G401.6 (cell line): ENCODE results near the gene CCL23.
"Not testable (repeated sequence)": the region's sequence is repeated elsewhere in the genome, so short reads cannot be mapped to it uniquely, and the experiment has no call there.

Experiments used
- FAIRE-seq: peaks from 2 replicates; lab custom pipeline; 2012; peaks lifted over from hg19 to GRCh38; lab: Jason Lieb, UNC

The CCL23 gene, protein sequence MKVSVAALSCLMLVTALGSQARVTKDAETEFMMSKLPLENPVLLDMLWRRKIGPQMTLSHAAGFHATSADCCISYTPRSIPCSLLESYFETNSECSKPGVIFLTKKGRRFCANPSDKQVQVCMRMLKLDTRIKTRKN

DNA sequence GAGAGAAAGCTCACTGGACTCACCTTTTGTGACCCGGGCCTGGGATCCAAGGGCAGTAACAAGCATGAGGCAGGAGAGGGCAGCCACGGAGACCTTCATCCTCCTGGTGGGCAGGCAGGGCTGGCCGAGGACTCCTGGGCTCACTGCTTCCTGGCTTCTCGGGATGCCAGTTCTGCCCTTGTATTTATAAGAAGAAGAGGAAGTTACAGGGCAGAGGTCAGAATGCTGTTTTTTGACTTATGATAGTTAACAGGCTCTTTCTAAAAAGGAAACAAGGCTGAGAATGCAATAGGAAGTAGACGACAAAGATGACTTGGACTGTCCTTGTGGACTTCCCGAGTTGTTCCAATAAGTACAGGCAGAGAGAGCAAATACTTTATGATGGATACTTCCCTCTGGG, at the start of gene CCL23:
TSS of gene CCL23 (minus strand) at position 174 of the 400 bp plus-strand sequence. CDS start at position 99, 75 bp downstream.
- no peak for FAIRE-seq

DNA sequence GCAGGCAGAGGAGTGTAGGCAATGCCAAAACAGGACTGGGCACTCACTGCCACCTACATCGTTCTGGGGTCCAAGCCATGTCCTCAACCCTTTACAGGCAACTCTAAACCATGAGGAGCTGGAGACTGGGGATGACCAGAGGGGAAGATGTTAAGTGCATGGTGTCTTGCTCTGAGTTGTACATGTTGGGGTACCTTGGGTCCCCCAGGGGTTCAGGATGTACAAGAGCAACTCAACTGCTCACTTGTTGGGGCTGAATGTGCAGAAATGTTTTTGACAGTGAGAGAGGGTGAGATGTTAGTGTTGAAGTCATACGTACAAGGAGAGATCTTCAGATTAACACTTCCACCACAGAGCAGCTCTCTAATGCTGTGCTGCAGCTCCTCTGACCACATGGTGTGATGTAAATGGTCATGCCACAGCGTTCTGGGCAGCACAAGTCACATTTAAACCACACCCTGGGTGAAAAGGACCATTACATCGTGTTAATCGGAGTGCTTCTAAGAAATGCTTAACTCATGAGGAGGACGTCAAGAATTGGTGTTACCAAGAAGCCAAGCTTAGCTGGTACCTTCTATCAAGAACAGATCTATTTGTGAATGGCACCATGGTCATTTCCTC, 48.7 kb upstream of the CCL23 start:
- no peak for FAIRE-seq

DNA sequence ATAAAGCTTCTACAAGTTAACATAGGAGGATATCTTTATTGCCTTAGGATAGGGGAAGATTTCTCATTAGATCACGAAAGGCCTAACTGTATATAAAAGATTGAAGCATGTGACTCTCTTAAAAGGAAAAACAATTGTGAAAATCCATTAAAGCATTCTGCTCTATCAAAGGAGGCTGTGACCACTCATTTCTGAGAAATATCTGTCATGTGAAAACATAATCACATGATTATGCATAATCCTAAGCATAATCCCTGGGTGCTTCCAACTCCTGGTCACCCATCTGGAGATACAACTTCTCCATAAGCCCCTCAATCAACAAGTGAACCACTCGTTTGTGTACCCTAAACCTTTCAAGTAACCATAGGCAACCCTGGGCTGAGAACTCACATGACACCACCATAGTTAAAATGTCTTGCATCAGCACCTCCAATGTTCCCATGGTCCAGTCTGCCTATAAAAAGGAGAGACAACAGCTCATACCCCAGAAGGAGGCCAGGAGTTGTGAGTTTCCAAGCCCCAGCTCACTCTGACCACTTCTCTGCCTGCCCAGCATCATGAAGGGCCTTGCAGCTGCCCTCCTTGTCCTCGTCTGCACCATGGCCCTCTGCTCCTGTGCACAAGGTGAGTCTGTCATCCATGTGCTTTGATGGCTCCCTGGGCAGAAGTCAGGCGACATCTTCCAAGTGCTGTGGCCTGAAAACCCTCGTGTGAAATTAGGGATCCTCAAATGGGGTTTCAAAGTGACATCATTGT, 46.2 kb upstream of the CCL23 start, which contains the start of gene CCL18:
TSS of gene CCL18 (plus strand) at position 487 of the 756 bp plus-strand sequence. CDS start at position 558, 71 bp downstream.
- FAIRE-seq = no peak

DNA sequence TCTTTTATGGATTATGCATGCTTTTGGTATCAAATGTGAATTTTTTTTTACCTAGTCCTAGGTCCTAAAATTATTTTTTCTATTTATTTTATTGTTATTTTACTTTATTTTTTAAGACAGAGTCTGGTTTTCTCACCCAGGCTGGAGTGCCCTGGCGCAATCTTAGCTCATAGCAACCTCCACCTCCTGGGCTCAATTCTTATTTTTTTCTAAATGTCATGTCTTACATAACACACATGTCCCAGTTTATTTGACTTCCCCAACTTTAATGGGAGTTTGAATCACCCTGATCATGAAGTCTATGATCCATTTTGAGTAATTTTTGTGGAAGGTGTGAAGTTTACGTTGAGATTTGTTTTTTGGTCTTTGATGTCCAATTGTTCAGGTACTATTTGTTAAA, 43.0 kb upstream of the CCL23 start:
- no peak for FAIRE-seq

DNA sequence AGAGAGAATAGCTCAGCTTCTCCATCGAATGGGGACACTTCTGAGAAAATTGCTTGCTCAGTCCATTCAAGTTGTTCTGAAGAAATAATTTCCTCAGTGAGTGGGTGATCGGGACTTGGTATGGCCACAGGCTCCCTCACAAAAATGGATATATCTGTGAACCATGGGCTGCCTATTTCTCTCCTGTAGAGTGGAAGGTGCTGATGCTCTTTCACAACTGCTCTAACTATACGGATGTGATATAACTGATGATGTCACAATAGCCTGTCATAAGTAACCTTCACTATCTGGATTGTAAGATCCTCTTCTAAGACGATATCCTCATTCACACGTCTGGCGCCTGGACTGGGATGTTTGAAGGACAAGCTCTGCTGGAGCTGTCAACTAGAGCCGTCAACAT, 41.6 kb upstream of the CCL23 start:
- no peak for FAIRE-seq

DNA sequence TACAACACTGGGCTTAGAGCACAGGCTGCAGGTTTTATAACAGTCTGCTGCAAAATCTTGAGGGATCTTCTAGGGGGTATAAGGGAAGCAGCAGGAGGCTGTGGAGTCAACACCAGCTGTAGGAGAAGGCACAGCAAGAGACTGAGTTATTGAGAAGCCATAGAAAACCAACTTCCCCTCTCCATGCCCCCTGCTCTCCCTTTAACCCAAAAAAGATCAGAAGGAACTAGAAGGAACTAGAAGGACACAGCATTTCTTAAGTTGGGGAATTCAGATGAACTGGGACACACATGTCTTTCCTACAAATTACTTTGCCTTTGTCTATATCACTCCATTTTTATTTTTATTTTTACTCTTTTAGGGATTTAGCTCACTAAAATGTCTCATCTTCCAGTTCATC, 40.1 kb upstream of the CCL23 start:
- no peak for FAIRE-seq

DNA sequence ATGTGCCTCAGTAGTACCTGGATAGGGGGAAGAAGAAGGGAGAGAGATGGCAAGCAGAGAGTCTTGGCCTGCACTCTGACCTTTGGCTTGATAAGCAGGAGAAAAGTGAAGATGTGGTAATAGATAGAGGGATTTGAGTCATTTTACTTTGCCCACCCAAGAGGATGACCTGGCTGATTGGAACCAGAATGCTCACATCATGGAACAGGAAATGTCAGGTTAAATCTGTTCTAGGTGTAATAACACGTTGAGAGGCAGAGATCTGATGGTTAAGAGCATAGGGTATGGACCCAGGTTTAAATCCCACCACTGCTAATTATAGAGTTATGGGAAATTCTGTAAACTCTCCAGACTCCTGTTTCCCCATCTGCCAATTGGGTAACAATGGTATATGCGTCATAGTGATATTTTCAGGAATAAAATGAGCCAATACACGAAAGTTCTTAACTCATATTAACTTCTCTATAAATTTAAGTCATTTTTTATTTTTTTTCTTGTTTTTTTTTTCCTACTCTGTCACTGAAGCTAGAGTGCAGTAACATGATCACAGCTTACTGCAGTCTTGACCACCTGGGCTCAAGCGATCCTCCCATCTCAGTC, 38.2 kb upstream of the CCL23 start:
- FAIRE-seq = no peak

DNA sequence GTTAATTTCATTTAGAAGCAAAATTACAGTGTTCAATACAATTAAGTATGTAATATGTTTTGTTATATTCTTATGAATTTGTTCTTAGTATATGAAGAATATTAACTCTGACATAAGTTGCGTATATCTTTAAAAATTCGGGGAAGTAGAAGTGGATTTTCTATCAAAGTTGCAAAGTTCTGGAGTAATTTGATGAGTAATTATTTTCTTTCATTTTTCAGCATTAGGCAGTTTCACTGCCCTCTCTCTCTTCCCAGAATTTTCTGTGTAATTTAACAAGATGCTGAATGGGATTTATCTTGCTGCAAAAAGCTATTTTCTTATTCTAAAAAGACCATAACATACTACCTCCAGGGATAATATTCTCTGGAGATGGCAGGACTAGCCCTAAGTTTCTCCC, 37.4 kb upstream of the CCL23 start:
- FAIRE-seq = no peak

DNA sequence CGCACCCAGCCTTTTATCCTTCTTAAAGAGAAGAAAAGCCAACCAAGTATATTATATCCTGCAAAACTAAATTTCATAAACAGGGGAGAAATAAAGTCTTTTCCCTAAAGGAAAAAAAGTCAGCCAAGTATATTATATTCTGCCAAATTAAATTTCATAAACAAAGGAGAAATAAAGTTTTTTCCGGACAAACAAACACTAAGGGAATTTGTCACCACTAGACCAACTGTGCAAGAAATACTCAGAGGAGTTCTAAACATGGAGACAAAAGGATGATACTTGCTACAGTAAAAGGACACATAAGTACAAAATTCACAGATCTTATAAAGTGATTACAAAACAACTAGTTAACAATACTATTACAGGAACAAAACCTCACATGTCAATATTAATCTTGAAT, 31.9 kb upstream of the CCL23 start:
- FAIRE-seq = no peak

DNA sequence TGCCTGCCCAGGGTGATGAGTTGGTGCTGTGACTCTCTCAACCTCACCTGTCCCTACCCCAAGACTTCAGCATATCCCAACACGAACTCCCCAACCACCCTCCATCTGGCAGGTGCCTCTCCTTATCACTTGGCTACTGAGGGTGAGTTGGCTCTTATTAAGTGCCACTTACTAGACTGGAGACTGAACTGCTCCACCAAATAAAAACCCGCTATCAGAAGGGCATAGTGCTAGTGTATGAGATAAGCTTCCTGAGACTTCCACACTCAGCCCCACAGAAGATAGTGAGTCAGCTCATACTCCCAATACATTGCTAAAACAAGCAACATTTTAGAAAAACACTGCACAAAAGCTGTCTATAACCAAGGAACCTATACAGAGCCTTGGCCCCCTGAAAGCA, 30.3 kb upstream of the CCL23 start:
- no peak for FAIRE-seq

DNA sequence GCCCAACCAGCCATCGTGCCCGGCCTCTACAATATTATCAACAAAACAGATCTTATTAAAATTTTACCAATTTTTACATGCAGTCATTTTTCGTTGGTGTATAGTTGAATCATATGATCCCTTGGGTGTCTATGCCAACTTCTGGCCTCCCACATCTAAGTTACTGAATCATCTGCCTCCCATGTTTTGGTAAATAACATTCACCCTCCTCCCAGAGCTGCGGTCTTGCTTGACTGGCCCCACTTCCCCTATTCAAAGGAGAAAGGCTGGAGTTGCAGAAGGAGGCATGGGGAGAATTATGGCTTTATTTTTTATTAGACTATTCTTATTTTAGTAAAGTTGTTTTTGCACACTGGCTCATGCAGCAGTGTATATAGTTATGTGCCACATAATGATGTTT, 18.5 kb upstream of the CCL23 start:
- FAIRE-seq = no peak

DNA sequence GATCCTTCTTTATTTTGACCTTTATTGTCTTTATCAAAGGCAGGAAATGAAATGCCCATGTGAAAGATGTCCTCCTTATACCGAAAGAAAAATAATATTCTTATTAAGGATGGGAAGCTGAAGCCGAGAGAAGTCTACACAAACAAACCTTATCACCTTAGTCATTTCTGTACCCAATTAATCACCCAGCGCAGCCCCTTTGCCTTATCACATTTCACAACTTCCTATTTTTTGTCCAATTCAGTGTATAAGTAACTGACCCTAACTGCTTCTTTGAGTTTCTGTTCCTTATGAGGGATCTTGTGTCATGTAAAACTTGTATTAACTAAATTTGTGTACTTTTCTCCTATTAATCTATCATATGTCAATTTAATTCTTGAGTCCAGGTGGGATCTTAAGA, 16.4 kb upstream of the CCL23 start:
- FAIRE-seq = no peak

DNA sequence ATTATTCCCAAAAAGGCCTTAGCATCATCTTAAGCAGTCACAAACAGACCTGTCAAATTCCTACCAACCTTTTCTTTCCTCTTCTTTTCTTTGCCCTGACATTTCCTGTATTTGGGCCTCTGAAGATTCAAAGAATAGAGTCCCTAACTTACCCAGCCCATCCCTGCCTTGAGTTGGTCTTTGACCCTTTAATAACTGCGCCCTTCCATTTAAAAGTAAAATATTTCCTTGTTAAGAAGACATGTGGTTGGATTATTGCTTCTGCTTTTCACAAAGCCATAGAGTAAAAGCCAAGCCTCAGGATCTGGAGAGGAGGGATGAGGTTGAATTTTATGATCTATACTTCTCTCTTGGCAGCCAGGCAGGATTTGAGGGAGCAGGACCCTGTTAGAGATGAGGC, 13.2 kb upstream of the CCL23 start:
- no peak for FAIRE-seq

DNA sequence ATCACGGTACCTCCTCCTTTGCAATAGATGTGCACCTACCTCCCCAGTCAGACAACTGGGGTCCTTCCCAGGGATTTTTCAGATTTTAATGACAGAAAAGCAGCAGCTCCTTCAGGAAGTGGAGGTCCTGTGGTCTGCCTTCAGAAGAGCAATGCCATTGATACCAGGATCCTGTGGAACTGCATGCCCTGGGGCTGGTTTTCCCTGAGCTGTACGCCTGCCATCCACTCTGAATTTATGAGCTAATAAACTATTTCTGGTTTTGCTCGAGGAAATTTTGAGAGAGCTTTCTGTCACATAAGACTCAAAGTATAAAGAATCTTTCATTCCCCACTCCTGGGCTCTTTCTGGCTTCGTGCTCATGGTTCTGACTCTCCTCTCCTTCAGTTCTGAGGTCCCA, 10.0 kb upstream of the CCL23 start:
- no peak for FAIRE-seq

DNA sequence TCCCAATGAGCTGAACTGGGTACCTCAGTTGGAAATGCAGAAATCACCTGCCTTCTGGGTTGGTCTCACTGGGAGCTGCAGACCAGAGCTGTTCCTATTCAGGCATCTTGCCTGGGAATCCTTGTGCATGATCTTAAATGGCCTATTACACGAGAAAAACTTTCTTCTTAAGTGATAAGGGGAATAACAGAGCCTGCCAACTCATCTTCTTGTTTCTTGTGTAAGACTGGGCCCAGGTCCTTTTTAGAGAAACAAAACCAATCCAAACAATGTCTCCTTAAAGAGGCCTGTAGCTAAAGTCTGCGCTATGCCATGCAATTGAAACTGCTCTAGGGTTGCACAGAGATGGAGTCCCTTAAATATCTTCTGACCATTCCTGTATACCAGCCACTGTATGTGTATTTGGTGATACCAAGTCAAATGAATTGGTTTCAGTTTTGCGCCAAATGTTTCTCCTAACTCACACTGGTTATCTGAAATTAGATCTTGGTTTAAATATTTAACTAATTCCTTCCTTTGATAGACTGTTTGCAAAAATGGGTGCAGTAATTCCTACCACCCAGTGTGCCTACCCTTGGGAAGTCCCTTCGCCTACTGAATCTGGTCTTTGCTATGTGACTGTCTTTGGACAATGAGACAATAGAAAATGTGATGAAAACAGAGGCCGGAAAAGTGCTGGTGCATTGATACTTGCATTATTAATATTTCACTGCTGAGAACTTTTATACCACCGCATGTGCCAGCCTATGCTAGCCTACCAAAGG, 6.5 kb upstream of the CCL23 start:
- no peak for FAIRE-seq

DNA sequence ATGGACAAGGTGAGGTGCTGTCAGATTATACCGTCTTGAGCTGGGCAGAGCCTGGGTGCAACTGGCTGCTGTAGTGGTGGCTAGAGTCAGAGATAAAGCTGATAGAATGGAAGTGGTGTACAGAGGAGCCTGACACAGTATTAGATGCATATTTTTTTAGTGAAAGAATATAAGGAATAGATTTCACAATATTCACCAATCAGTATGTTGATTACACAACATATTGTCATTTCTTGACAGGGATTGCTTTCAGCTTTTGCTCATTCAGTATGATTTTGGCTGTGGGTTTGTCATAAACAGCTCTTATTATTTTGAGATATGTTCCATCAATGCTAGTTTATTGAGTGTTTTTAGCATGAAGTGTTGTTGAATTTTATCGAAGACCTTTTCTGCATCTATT, 1.7 kb upstream of the CCL23 start:
- FAIRE-seq = no peak

DNA sequence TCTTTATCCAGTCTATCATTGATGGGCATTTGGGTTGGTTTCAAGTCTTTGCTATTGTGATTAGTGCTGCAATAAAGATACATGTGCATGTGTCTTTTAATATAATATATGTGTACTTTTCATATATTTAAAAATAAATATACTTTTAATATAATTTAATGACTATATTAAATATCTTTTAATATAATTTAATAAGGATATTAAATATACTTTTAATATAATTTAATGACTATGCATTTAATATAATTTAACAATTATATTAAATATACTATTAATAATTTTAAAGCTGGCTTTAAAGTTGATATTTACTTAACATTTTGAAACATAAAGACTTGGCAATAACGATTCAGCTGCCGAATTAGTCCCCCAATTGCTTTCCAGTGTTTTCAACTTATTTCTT, 1.2 kb downstream of the CCL23 start:
- FAIRE-seq = no peak

DNA sequence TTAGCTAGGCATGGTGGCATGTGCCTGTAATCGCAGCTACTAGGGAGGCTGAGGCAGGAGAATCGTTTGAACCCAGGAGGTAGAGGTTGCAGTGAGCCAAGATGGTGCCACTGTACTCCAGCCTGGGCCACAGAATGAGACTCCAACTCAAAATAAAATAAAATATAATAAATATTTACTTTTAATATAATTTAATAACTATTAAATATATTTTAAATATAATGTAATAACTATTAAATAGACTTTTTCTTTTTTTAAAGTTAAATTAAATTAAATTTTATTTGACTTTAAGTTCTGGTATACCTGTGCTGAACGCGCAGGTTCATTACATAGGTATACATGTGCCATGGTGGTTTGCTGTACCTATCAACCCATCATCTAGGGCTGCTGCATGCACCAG, 1.9 kb downstream of the CCL23 start:
- not testable (repeated sequence) for FAIRE-seq

DNA sequence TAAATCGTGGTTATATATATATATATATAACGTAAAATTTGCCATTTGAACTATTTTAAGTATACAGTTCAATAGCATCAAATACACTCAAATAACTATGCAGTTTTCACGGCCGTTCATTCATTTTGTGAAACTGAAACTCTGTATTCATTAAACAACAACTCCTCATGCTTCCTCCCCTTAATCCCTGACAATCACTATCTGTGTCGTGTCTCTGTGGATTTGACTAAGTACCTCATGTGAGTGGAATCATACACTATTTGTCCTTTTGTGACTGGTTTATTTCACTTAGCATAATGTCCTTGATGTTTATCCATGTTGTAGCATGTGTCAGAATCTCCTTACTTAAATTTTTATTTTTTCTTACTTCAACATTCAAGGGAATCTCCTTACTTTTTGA, 2.8 kb downstream of the CCL23 start:
- FAIRE-seq = no peak

DNA sequence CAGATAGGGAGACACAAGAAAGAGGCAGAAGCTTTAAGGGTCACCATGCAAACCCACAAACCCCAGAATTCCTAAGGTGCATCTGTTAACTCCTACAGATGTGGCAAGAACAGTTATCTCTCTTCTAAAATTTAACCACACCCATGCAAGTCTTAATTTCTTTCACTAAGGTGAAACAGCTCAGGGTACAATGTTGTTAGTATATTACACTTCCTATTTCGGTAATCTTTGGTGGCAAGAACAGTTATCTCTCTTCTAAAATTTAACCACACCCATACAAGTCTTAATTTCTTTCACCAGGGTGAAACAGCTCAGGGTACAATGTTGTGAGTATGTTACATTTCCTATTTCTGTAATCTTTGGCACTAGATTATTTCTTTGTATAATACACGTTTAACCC, 6.6 kb downstream of the CCL23 start:
- FAIRE-seq = no peak

DNA sequence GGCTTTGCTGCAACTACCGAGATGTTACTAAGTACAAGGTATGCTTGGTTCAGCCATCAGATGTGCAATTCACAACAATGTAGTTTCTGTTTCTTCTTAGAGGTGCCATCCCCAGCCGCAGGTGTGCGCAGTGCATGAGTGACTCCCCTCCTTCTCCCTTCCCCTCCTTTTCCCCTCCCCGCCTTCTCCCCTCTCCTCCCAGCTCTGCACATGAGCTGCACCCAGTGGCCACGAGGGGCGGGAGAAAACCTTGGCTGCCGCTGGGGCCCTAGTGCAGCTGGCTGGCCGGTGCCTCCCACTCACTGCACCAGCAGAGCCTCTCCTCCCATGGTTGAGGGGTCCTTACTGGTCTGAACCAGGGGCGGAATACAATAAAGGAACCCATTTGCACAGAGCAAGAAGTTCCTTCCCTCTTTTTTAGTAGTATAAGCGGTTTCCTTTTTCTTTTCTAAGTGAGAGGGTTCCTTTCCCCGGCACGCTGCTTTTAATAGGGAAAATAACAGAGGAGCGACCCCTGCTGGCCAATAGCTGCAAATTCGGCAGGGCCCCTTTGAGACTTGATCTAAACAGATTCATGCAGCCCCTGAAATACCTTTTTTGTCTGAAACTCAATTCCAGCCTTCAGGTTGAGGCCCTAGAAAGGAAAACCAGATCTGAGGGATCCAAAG, 8.6 kb downstream of the CCL23 start:
- FAIRE-seq = no peak

DNA sequence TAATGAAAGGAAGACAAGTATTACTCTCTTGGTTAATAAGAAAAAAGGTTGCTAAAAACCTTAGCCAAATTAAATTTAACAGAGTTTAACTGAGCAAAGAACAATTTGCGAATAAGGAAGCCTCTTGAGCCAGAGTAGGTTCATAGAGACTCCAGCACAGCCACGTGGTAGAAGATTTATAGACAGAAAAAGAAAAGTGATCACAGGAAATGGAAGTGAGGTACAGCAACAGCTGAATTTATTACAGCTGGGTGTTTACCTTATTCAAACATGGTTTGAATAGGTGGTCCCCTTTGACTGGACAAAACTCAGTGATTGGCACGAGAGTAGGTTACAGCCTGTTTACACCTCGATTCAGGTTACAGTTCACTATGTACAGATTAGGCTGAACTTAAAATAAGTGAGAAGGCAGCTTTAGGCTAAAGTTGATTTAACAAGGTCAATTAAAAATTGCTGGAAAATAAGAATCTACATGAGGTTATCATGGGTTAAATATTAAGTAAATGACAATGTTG, 13.1 kb downstream of the CCL23 start:
- FAIRE-seq = no peak
